Hepatocyte (in vitro differentiated cells): ENCODE data around the gene KCNQ1. TPM values are rescaled to one million over a fixed set of nuclear protein-coding genes. Genes with fewer than 3 reads are reported as not detected.
A peak's percentile ranks its signal among the peaks of the same experiment; 100 is the strongest.

Experiments used
- DNase-seq: peaks from one replicate; pipeline ENCODE4 v3.0.0-alpha.2; 2016; ENCODE audit warnings: low spot score
- H2AFZ ChIP-seq: fragments of 200-600 bp; sonication (generic); 2 replicates; pipeline ENCODE4 v1.6.0; 2016; ENCODE audit warnings: antibody characterized with exemption, mild to moderate bottlenecking
- H3K27ac ChIP-seq: fragments of 200-600 bp; sonication (generic); 2 replicates; pipeline ENCODE4 v1.5.1; 2016; ENCODE audit warnings: mild to moderate bottlenecking
- H3K27me3 ChIP-seq: fragments of 200-600 bp; sonication (generic); 2 replicates; pipeline ENCODE4 v1.6.1; 2016
- H3K36me3 ChIP-seq: fragments of 200-600 bp; sonication (generic); replicated peaks from 2 replicates; pipeline ENCODE4 v1.5.1; 2016; ENCODE audit warnings: low read depth; ENCODE audit not compliant: insufficient read depth
- H3K4me1 ChIP-seq: fragments of 200-600 bp; sonication (generic); 2 replicates; pipeline ENCODE4 v1.5.1; 2016; ENCODE audit warnings: mild to moderate bottlenecking, moderate library complexity; ENCODE audit not compliant: insufficient read depth
- H3K4me2 ChIP-seq: fragments of 200-600 bp; sonication (generic); 2 replicates; pipeline ENCODE4 v1.6.0; 2016
- H3K4me3 ChIP-seq: fragments of 200-600 bp; sonication (generic); 2 replicates; pipeline ENCODE4 v1.5.1; 2016; ENCODE audit warnings: mild to moderate bottlenecking
- H3K79me2 ChIP-seq: fragments of 200-600 bp; sonication (generic); 2 replicates; pipeline ENCODE4 v1.6.0; 2017; ENCODE audit warnings: mild to moderate bottlenecking
- H3K9me2 ChIP-seq: fragments of 200-600 bp; sonication (generic); replicated peaks from 2 replicates; pipeline ENCODE4 v1.6.0; 2017; ENCODE audit warnings: mild to moderate bottlenecking; ENCODE audit not compliant: insufficient read depth
- H3K9me3 ChIP-seq: fragments of 200-600 bp; sonication (generic); 2 replicates; pipeline ENCODE4 v1.5.1; 2016; ENCODE audit warnings: low read depth, mild to moderate bottlenecking
- H4K20me1 ChIP-seq: fragments of 200-600 bp; sonication (generic); 2 replicates; pipeline ENCODE4 v1.6.0; 2016; ENCODE audit warnings: mild to moderate bottlenecking; ENCODE audit not compliant: insufficient read depth, poor library complexity, severe bottlenecking
- CTCF ChIP-seq: fragments of 200-600 bp; sonication (generic); IDR thresholded peaks from 2 replicates; pipeline ENCODE4 v1.5.1; 2016; ENCODE audit warnings: antibody characterized with exemption, mild to moderate bottlenecking; ENCODE audit not compliant: poor library complexity
- EZH2 ChIP-seq: fragments of 200-600 bp; sonication (generic); IDR thresholded peaks from 2 replicates; pipeline ENCODE4 v1.6.1; 2016; ENCODE audit warnings: antibody characterized with exemption, mild to moderate bottlenecking, borderline replicate concordance
- EZH2phosphoT487 ChIP-seq: fragments of 200-600 bp; sonication (generic); IDR thresholded peaks from one replicate; pipeline ENCODE4 v1.6.1; 2018; ENCODE audit warnings: antibody characterized with exemption, mild to moderate bottlenecking, low read depth, moderate library complexity; ENCODE audit not compliant: unreplicated experiment, severe bottlenecking
- whole genome bisulfite sequencing: methylation state at CpG from one replicate; pipeline ENCODE4 v1.1.6; 2016; ENCODE audit warnings: low lambda C conversion rate; ENCODE audit errors: missing lambda C conversion rate; 5-methylcytosine and 5-hydroxymethylcytosine counted together
- polyA plus RNA-seq: library from polyadenylated mRNA; unstranded; fragments of >200 nt; fragmentation: Nextera tagmentation; extraction: Ambion mirVana; gene quantifications from 2 replicates; pipeline ENCODE4 v1.2.1, GENCODE V29; 2016
- total RNA-seq: library from RNA; depleted of rRNA; stranded (reverse); fragments of >200 nt; gene quantifications from 2 replicates; pipeline ENCODE4 v1.2.3, GENCODE V29; 2014

The KCNQ1 gene
- total and polyA plus RNA-seq, 2 experiments from 2014 or later: 1.8 to 6.4 TPM

DNA sequence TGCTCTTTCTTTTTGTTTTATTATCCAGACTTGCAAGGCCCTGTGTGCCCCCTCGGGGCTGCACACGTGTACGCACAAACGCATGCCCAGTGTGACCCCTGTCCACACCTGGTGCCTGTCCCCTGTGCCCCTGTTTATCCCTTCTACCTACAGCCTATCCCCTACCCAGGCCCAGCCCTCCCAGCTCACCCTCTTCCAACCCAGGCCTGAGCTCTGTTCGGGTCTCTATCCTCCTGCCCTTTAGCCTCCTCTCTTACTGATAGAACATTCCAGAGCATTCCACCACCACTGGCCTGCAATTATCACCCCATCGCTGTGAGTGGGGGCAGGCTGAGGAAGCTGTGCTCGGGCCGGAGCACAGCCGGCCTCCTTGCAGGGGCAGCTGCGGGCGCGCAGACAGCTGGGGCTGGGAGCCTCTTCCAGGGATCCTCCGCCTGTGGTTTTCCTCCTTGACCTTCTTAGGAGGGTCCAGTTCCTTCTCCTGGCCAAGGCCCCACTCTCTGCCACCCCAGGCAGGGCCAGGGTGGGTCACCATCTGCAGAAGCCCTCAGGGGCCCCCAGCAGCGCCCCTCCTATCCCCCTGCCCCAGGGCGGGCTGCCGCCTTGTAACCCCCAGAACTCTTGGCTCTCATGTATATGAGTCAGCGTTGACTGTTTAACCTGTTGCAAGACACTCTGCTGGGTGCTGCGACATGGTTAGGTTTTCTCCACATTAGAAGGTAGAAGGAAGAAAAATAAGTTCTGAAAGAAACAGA, 296.7 kb downstream of the KCNQ1 start:
- H3K27ac ChIP-seq: peak overlapping the region; percentile 92
- peak; percentile 61 for DNase-seq
- peak overlapping the region; percentile 50 for H3K4me2 ChIP-seq

GRCh38 chr11:2742201-2742600, 297.4 kb downstream of the KCNQ1 start:
- Histone ChIP-seq H3K9me3 (no peaks in the 10 kb centered on the region), H3K9me2 (no peaks in the 10 kb centered on the region), H3K27me3 (no peaks in the 10 kb centered on the region), H4K20me1 (no peaks in the 10 kb centered on the region), H2AFZ (no peak overlapping the region), H3K27ac (peak overlapping the region; percentile 92), H3K4me2 (peak overlapping the region; percentile 50), H3K79me2 (no peaks in the 10 kb centered on the region), H3K36me3 (no peaks in the 10 kb centered on the region), H3K4me3 (no peak overlapping the region), H3K4me1 (peaks cover 52% of the 10 kb centered on the region)
- no peak for DNase-seq
- 75% methylated on average over 5 of the region's 5 CpGs for WGBS
- no peak for TF ChIP-seq EZH2phosphoT487
- no peak for TF ChIP-seq EZH2
- no peak for TF ChIP-seq CTCF

More for the DNA sequence above, 296.7 kb downstream of the KCNQ1 start:
- no peak overlapping the region for H3K4me3 ChIP-seq
- WGBS: 45% methylated on average over 16 of the region's 18 CpGs
- no peak overlapping the region for H2AFZ ChIP-seq
- no peak for TF ChIP-seq EZH2
- no peak for TF ChIP-seq EZH2phosphoT487
- TF ChIP-seq CTCF: no peak
- H3K9me3 ChIP-seq: no peaks in the 10 kb centered on the region
- H3K9me2 ChIP-seq: no peaks in the 10 kb centered on the region
- peaks cover 57% of the 10 kb centered on the region for H3K4me1 ChIP-seq
- H3K36me3 ChIP-seq: no peaks in the 10 kb centered on the region
- no peaks in the 10 kb centered on the region for H4K20me1 ChIP-seq
- H3K79me2 ChIP-seq: no peaks in the 10 kb centered on the region
- no peaks in the 10 kb centered on the region for H3K27me3 ChIP-seq

- Histone ChIP-seq H3K9me3 (no peaks in the 10 kb centered on the region), H2AFZ (no peak overlapping the region), H3K9me2 (no peaks in the 10 kb centered on the region), H3K4me2 (no peak overlapping the region), H3K79me2 (no peaks in the 10 kb centered on the region), H3K4me1 (peaks cover 50% of the 10 kb centered on the region), H4K20me1 (no peaks in the 10 kb centered on the region), H3K27ac (peak overlapping the region; percentile 92), H3K4me3 (no peak overlapping the region), H3K36me3 (no peaks in the 10 kb centered on the region), H3K27me3 (no peaks in the 10 kb centered on the region)
- no peak for DNase-seq
- TF ChIP-seq CTCF (no peak), EZH2 (no peak), EZH2phosphoT487 (no peak)
- 80% methylated on average over 20 of the region's 20 CpGs for WGBS
Observed at GRCh38 chr11:2742611-2743426, 298.0 kb downstream of the KCNQ1 start.
